SU-DHL-6 (cell line): ENCODE data around the gene EDDM3A.

ENCODE experiments used
- H2AFZ ChIP-seq: fragments of 200-600 bp; sonication (generic); 2 replicates; pipeline ENCODE4 v1.6.1; 2014; ENCODE audit warnings: low read depth, mild to moderate bottlenecking, moderate library complexity, mixed read lengths, antibody characterized with exemption, low read length; ENCODE audit not compliant: severe bottlenecking
- H3F3A ChIP-seq: fragments of 200-600 bp; shearing (Covaris generic); 2 replicates; pipeline ENCODE4 v1.6.0; 2016; ENCODE audit warnings: antibody characterized with exemption, mild to moderate bottlenecking; ENCODE audit not compliant: insufficient read depth
- H3K27ac ChIP-seq: fragments of 200-600 bp; sonication (generic); 2 replicates; pipeline ENCODE4 v1.5.1; 2016; ENCODE audit warnings: low read depth, mild to moderate bottlenecking, low read length, moderate library complexity, mixed read lengths
- H3K27me3 ChIP-seq: fragments of 200-600 bp; sonication (generic), shearing (Covaris generic); 2 replicates; pipeline ENCODE4 v1.6.0; 2014; ENCODE audit warnings: mild to moderate bottlenecking, low read length
- H3K36me3 ChIP-seq: fragments of 200-600 bp; sonication (generic); 2 replicates; pipeline ENCODE4 v1.6.1; 2014; ENCODE audit warnings: mild to moderate bottlenecking, low read length, mixed read lengths
- H3K4me2 ChIP-seq: fragments of 300-600, 200-600 bp; shearing (Covaris generic), sonication (generic); 2 replicates; pipeline ENCODE4 v1.6.0; 2014; ENCODE audit warnings: low read length, low read depth, mild to moderate bottlenecking; ENCODE audit not compliant: poor library complexity, severe bottlenecking
- H3K4me3 ChIP-seq: fragments of 200-600 bp; sonication (generic); 2 replicates; pipeline ENCODE4 v1.5.1; 2014; ENCODE audit warnings: antibody characterized with exemption, low read length, mild to moderate bottlenecking, mixed read lengths; ENCODE audit not compliant: insufficient read depth, poor library complexity, severe bottlenecking
- H3K79me2 ChIP-seq: fragments of 200-600 bp; sonication (generic); 2 replicates; pipeline ENCODE4 v1.6.1; 2014; ENCODE audit warnings: mild to moderate bottlenecking, low read length, moderate library complexity; ENCODE audit not compliant: insufficient read depth
- H3K9ac ChIP-seq: fragments of 200-600 bp; sonication (generic); 2 replicates; pipeline ENCODE4 v1.7.0; 2014; ENCODE audit warnings: mild to moderate bottlenecking, low read length
- H3K9me2 ChIP-seq: fragments of 200-600 bp; sonication (generic); replicated peaks from 2 replicates; pipeline ENCODE4 v1.6.1; 2014; ENCODE audit warnings: low read length; ENCODE audit not compliant: insufficient read depth
- H3K9me3 ChIP-seq: fragments of 200-600 bp; sonication (generic); 2 replicates; pipeline ENCODE4 v1.6.1; 2014; ENCODE audit warnings: low read length, mixed read lengths; ENCODE audit not compliant: insufficient read depth
- H4K20me1 ChIP-seq: fragments of 200-600 bp; sonication (generic); 2 replicates; pipeline ENCODE4 v1.6.1; 2014; ENCODE audit warnings: low read depth, mild to moderate bottlenecking, antibody characterized with exemption, low read length, moderate library complexity, mixed read lengths
- CTCF ChIP-seq: fragments of 200-600 bp; sonication (generic); IDR thresholded peaks from one replicate; pipeline ENCODE4 v1.5.1; 2017; ENCODE audit warnings: antibody characterized with exemption, mild to moderate bottlenecking, low read length, moderate library complexity; ENCODE audit not compliant: insufficient read depth, poor library complexity, severe bottlenecking
- EZH2phosphoT487 ChIP-seq: fragments of 200-600 bp; sonication (generic), shearing (Covaris generic); conservative IDR thresholded peaks from 2 replicates; pipeline ENCODE4 v1.6.1; 2018; ENCODE audit warnings: mild to moderate bottlenecking, antibody characterized with exemption, low read length, moderate library complexity, mixed read lengths

The EDDM3A gene

GRCh38 chr14:20791597-20791996 is 45.9 kb downstream of the EDDM3A start:
- TF ChIP-seq EZH2phosphoT487 = no peak
- H3K4me2 ChIP-seq = no peak overlapping the region

GRCh38 chr14:20792556-20792955 is 46.9 kb downstream of the EDDM3A start:
- Histone ChIP-seq H3K79me2 (no peaks in the 10 kb centered on the region), H3K4me3 (no peak overlapping the region), H3K9me3 (no peaks in the 10 kb centered on the region), H3K4me2 (no peak overlapping the region), H3K9me2 (no peaks in the 10 kb centered on the region), H3K27me3 (no peaks in the 10 kb centered on the region), H3K27ac (no peak overlapping the region), H3F3A (no peaks in the 10 kb centered on the region), H4K20me1 (no peaks in the 10 kb centered on the region), H3K36me3 (no peaks in the 10 kb centered on the region), H3K9ac (no peak overlapping the region), H2AFZ (no peak overlapping the region)
- TF ChIP-seq CTCF (no peak), EZH2phosphoT487 (no peak)

More at GRCh38 chr14:20791597-20791996, 45.9 kb downstream of the EDDM3A start:
- no peaks in the 10 kb centered on the region for H3K9me2 ChIP-seq
- no peaks in the 10 kb centered on the region for H4K20me1 ChIP-seq
- no peak overlapping the region for H3K4me3 ChIP-seq
- no peaks in the 10 kb centered on the region for H3K79me2 ChIP-seq
- H3K27ac ChIP-seq = no peak overlapping the region
- H3K36me3 ChIP-seq = no peaks in the 10 kb centered on the region
- H3K9ac ChIP-seq = no peak overlapping the region
- H3K9me3 ChIP-seq = no peaks in the 10 kb centered on the region
- no peaks in the 10 kb centered on the region for H3F3A ChIP-seq
- H2AFZ ChIP-seq = no peak overlapping the region
- H3K27me3 ChIP-seq = no peaks in the 10 kb centered on the region

DNA sequence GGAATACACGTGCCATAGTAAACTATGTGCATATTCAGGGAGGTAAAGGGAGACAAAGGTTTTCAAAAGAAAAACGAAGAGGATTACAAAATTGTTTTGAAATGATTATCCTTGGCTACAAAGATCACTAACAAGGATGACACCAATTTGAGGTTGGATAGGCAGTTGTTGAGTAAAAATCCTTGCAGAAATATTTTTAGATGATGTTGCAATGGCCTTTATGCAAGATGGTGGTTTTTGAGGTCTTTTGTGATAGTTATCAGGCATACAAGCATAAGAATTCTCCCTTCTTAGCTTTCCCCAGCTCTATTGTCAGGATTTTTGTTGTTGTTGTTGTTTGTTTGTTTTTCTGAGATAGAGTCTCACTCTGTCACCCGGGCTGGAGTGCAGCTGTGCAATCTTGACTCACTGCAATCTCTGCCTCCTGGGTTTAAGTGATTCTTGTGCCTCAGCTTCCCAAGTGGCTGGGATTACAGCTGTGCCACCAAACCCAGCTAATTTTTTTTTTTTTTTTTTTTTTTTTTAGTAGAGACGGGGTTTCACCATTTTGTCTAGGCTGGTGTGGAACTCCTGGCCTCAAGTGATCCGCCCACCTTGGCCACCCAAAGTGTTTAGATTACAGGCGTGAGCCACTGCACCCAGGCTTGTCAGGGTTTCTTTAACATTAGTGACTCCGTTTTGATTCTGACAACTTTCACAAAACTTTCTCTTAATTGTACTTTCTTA is 49.1 kb downstream of the EDDM3A start:
- Histone ChIP-seq H3K4me2 (no peak overlapping the region), H3K9me2 (no peaks in the 10 kb centered on the region), H3K27me3 (no peaks in the 10 kb centered on the region), H4K20me1 (no peaks in the 10 kb centered on the region), H2AFZ (no peak overlapping the region), H3K4me3 (no peak overlapping the region), H3K9ac (no peak overlapping the region), H3K9me3 (no peaks in the 10 kb centered on the region), H3K79me2 (no peaks in the 10 kb centered on the region), H3K27ac (no peak overlapping the region), H3K36me3 (no peaks in the 10 kb centered on the region), H3F3A (no peaks in the 10 kb centered on the region)
- TF ChIP-seq CTCF (no peak), EZH2phosphoT487 (no peak)

DNA sequence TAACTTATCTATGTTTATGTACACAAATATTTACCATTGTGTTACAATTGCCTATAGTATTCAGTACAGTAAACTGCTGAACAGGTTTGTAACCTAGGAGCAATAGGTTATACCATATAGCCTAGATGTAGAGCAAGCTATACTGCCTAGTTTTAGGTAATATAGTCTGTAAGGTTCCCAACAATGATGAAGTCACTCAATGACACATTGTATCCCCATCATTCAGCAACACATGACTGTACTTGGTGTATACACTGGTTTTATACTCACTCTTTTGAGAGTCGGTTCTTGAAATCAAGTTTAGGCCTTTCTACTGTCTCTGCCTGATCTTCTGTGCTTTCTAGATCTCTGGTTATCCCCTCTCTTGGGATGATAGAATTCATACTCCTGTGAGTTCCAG is 51.5 kb downstream of the EDDM3A start:
- Histone ChIP-seq H3F3A (no peaks in the 10 kb centered on the region), H3K4me2 (no peak overlapping the region), H3K27ac (no peak overlapping the region), H3K4me3 (no peak overlapping the region), H4K20me1 (no peaks in the 10 kb centered on the region), H3K79me2 (no peaks in the 10 kb centered on the region), H3K9ac (no peak overlapping the region), H3K9me3 (no peaks in the 10 kb centered on the region), H3K9me2 (no peaks in the 10 kb centered on the region), H3K36me3 (no peaks in the 10 kb centered on the region), H2AFZ (no peak overlapping the region), H3K27me3 (no peaks in the 10 kb centered on the region)
- TF ChIP-seq CTCF = no peak
- no peak for TF ChIP-seq EZH2phosphoT487
